Measurements from ENCODE around the gene PPAN.

DNA sequence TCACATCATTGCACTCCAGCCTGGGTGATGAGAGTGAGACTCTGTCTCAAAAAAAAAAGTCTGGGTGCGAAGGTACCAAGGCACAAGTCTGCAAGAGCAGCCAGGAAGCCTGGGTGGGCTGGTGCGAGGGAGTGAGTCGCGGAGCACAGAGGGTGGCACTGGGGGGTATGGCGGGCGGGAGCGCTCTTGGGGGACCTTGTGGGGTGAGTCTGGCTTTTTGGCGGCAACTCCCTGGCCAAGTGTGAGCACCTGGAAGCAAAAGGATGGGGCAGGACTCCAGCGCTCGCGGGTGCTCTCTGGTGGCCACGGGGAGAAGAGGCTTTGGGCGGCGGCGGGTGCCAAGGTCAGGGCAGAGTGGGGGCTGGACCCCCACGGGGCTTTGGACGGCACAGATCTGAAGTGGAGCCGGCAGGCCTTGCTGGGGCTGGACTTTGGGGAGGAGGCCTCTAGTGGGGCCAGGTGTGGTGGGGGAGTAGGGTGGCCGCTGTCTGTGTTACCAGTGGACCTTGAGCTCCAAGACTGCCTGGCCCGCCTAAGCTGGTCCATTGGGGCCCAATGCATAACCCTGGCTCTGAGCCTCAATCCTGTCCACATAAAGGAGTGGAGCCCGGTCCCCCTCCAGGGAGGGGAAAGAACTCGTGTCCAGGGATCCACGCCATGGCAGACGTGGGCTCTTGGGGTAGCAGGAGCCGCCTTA, 6.9 kb downstream of the PPAN start:
- TF ChIP-seq POLR2A (IDR thresholded peaks at IDR 0.05; ENCODE audit: low read depth, low read length) (no peak; the same call in 1 of the 2 replicates), POLR2AphosphoS5 (IDR thresholded peaks at IDR 0.05; ENCODE audit: low read depth, low read length) (peak; percentile 30; the same call in 1 of the 2 replicates), TAF1 (IDR thresholded peaks at IDR 0.05; ENCODE audit: borderline replicate concordance, low read depth, low read length) (no peak)

Data from GM12892 (cell line).